ENCODE measurements around the gene PHACTR1.

Gene PHACTR1

GRCh38 chr6:12962987-12963386, 246.4 kb downstream of the PHACTR1 start:
- no peak for TF ChIP-seq TAF1 (IDR thresholded peaks at IDR 0.05; ENCODE audit: borderline replicate concordance, low read depth, low read length)
- TF ChIP-seq POLR2AphosphoS5 (IDR thresholded peaks at IDR 0.05; ENCODE audit: low read depth, low read length), result no peak
- no peak for TF ChIP-seq POLR2A (IDR thresholded peaks at IDR 0.05; ENCODE audit: low read depth, low read length)
- DNase-seq (ENCODE audit: insufficient read length), result no peak
- no peak for FAIRE-seq

GRCh38 chr6:12963567-12963966, 247.0 kb downstream of the PHACTR1 start:
- TF ChIP-seq TAF1 (IDR thresholded peaks at IDR 0.05; ENCODE audit: borderline replicate concordance, low read depth, low read length) (no peak), POLR2A (IDR thresholded peaks at IDR 0.05; ENCODE audit: low read depth, low read length) (no peak), POLR2AphosphoS5 (IDR thresholded peaks at IDR 0.05; ENCODE audit: low read depth, low read length) (no peak)
- FAIRE-seq, result no peak
- DNase-seq (ENCODE audit: insufficient read length), result no peak

- no peak for FAIRE-seq
- TF ChIP-seq POLR2AphosphoS5 (IDR thresholded peaks at IDR 0.05; ENCODE audit: low read depth, low read length) (no peak), POLR2A (IDR thresholded peaks at IDR 0.05; ENCODE audit: low read depth, low read length) (no peak), TAF1 (IDR thresholded peaks at IDR 0.05; ENCODE audit: borderline replicate concordance, low read depth, low read length) (no peak)
Observed at GRCh38 chr6:12967686-12968085, 251.1 kb downstream of the PHACTR1 start.

GRCh38 chr6:12968290-12968689, 251.7 kb downstream of the PHACTR1 start:
- no peak for TF ChIP-seq POLR2AphosphoS5 (IDR thresholded peaks at IDR 0.05; ENCODE audit: low read depth, low read length)
- no peak for TF ChIP-seq POLR2A (IDR thresholded peaks at IDR 0.05; ENCODE audit: low read depth, low read length)
- TF ChIP-seq TAF1 (IDR thresholded peaks at IDR 0.05; ENCODE audit: borderline replicate concordance, low read depth, low read length), result no peak
- no peak for FAIRE-seq
- no peak for DNase-seq (ENCODE audit: insufficient read length)

More at GRCh38 chr6:12967686-12968085, 251.1 kb downstream of the PHACTR1 start:
- DNase-seq (ENCODE audit: insufficient read length), result no peak

- TF ChIP-seq TAF1 (IDR thresholded peaks at IDR 0.05; ENCODE audit: borderline replicate concordance, low read depth, low read length), result no peak
- no peak for TF ChIP-seq POLR2AphosphoS5 (IDR thresholded peaks at IDR 0.05; ENCODE audit: low read depth, low read length)
- no peak for TF ChIP-seq POLR2A (IDR thresholded peaks at IDR 0.05; ENCODE audit: low read depth, low read length)
- FAIRE-seq (no peak), DNase-seq (ENCODE audit: insufficient read length) (no peak)
Observed at GRCh38 chr6:12968839-12969558, 252.4 kb downstream of the PHACTR1 start.

GRCh38 chr6:12969966-12970365, 253.4 kb downstream of the PHACTR1 start:
- DNase-seq (ENCODE audit: insufficient read length) (no peak), FAIRE-seq (no peak)
- no peak for TF ChIP-seq POLR2AphosphoS5 (IDR thresholded peaks at IDR 0.05; ENCODE audit: low read depth, low read length)
- TF ChIP-seq POLR2A (IDR thresholded peaks at IDR 0.05; ENCODE audit: low read depth, low read length), result no peak

GRCh38 chr6:12973386-12973785, 256.8 kb downstream of the PHACTR1 start:
- DNase-seq (ENCODE audit: insufficient read length) (no peak), FAIRE-seq (no peak)
- TF ChIP-seq TAF1 (IDR thresholded peaks at IDR 0.05; ENCODE audit: borderline replicate concordance, low read depth, low read length), result no peak
- no peak for TF ChIP-seq POLR2AphosphoS5 (IDR thresholded peaks at IDR 0.05; ENCODE audit: low read depth, low read length)
- TF ChIP-seq POLR2A (IDR thresholded peaks at IDR 0.05; ENCODE audit: low read depth, low read length), result no peak

GRCh38 chr6:12974551-12974950, 258.0 kb downstream of the PHACTR1 start:
- no peak for DNase-seq (ENCODE audit: insufficient read length)
- TF ChIP-seq TAF1 (IDR thresholded peaks at IDR 0.05; ENCODE audit: borderline replicate concordance, low read depth, low read length), result no peak
- no peak for TF ChIP-seq POLR2A (IDR thresholded peaks at IDR 0.05; ENCODE audit: low read depth, low read length)
- no peak for TF ChIP-seq POLR2AphosphoS5 (IDR thresholded peaks at IDR 0.05; ENCODE audit: low read depth, low read length)
- no peak for FAIRE-seq

- no peak for DNase-seq (ENCODE audit: insufficient read length)
- TF ChIP-seq TAF1 (IDR thresholded peaks at IDR 0.05; ENCODE audit: borderline replicate concordance, low read depth, low read length), result no peak
- TF ChIP-seq POLR2A (IDR thresholded peaks at IDR 0.05; ENCODE audit: low read depth, low read length), result no peak
- TF ChIP-seq POLR2AphosphoS5 (IDR thresholded peaks at IDR 0.05; ENCODE audit: low read depth, low read length), result no peak
- no peak for FAIRE-seq
Observed at GRCh38 chr6:12976366-12976765, 259.8 kb downstream of the PHACTR1 start.

- DNase-seq (ENCODE audit: insufficient read length) (no peak), FAIRE-seq (no peak)
- TF ChIP-seq POLR2A (IDR thresholded peaks at IDR 0.05; ENCODE audit: low read depth, low read length) (no peak), TAF1 (IDR thresholded peaks at IDR 0.05; ENCODE audit: borderline replicate concordance, low read depth, low read length) (no peak), POLR2AphosphoS5 (IDR thresholded peaks at IDR 0.05; ENCODE audit: low read depth, low read length) (no peak)
Observed at GRCh38 chr6:12977206-12977605, 260.6 kb downstream of the PHACTR1 start.

- TF ChIP-seq POLR2AphosphoS5 (IDR thresholded peaks at IDR 0.05; ENCODE audit: low read depth, low read length) (no peak), TAF1 (IDR thresholded peaks at IDR 0.05; ENCODE audit: borderline replicate concordance, low read depth, low read length) (no peak), POLR2A (IDR thresholded peaks at IDR 0.05; ENCODE audit: low read depth, low read length) (no peak)
- no peak for FAIRE-seq
- no peak for DNase-seq (ENCODE audit: insufficient read length)
Observed at GRCh38 chr6:12977806-12978205, 261.2 kb downstream of the PHACTR1 start.

- no peak for TF ChIP-seq TAF1 (IDR thresholded peaks at IDR 0.05; ENCODE audit: borderline replicate concordance, low read depth, low read length)
- TF ChIP-seq POLR2AphosphoS5 (IDR thresholded peaks at IDR 0.05; ENCODE audit: low read depth, low read length), result no peak
- no peak for TF ChIP-seq POLR2A (IDR thresholded peaks at IDR 0.05; ENCODE audit: low read depth, low read length)
- FAIRE-seq, result no peak
- no peak for DNase-seq (ENCODE audit: insufficient read length)
Observed at GRCh38 chr6:12980741-12981140, 264.2 kb downstream of the PHACTR1 start.

Data from GM12892 (cell line).